Stimulated activated CD8-positive, alpha-beta memory T cell treated with anti-CD3 and anti-CD28 coated beads, Interleukin-15, amount 100 ng/mL, for 48 hours (primary cell): ENCODE data around the gene DDI2.

Experiments used
- DNase-seq, 2 donors: peaks; one replicate each; pipeline ENCODE4 v3.0.0-alpha.2; 2020; ENCODE audit warnings: low read depth in 2 of 2

The DDI2 gene

DNA sequence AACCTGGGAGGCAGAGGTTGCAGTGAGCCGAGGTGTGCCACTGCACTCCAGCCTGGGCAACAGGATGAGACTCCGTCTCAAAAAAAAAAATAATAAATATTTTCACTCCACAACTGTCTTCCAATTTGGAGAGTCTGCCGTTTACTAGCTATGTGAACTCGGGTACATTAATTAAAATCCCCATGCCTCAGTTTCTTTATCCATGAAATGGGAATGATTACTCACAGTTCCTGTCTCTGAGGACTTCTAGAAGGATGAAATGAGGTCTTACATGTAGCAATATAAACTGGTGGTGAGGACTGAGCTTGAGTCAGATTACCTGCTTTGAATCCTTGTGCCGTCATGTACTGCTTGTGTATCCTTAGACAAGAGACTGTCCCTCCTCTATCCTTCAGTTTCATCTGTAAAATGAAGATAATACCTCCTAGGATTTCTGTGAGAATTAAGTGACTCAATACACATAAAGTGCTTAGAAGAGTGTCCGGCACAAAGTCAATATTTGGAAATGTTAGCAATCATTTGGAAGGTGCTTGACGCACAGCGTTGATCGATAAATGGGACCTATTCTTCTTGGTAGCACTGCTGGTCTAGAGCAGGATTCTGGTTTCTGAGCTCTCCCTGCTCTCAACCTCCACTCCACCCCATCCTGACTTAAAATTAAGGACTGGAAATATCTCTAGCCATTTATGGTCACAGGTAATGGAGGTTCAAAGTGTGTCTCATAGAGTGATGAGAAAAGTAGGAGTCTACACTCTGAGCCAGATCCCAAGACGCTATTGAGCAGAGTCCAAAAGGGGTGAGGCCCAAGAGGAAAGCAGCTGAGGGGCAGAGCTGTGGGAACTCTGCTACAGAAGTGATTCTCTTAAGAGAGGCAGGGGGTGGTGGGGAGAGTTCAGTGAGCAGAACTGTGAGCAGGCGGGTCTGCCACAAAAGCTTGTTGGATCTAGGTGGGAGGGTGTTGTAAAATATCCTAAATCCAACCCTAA, 11.6 kb upstream of the DDI2 start:
- no peak for DNase-seq

DNA sequence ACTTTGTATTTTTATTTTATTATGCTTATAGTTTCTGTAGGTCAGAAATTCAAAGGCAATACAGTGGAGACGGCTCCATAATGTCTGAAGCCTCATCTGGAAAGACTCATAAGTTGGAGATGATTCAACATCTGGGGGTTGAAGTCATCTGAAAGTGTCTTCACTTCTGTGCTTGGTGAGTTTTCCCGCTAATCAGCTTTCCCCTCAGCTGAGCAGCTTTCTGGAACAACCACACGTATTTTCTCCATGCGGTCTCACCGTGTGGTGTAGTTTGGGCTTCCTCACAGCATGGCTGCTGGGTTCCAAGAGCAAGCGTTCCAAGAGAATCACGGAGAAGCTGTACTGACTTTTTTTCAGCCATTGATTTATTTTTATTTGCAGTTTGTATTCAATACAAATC, 7.6 kb upstream of the DDI2 start:
- no peak for DNase-seq

DNA sequence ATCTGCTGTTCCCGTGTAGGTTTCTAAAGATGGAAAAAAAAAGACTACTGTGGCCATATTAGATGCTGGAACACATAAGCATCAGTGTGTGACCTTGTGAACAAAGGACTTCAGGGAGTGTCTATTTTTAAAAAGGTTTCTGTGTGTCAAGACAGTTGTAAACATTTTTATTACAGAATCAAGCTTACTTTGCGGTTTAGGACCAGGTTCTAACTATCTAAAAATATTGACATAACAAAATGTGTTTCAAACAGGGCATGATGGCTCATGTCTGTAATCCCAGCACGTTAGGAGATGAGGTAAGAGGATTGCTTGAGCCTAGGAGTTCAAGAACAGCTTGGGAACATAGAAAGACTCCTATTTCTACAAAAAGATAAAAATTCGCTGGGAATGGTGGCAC, 7.1 kb upstream of the DDI2 start:
- no peak for DNase-seq

DNA sequence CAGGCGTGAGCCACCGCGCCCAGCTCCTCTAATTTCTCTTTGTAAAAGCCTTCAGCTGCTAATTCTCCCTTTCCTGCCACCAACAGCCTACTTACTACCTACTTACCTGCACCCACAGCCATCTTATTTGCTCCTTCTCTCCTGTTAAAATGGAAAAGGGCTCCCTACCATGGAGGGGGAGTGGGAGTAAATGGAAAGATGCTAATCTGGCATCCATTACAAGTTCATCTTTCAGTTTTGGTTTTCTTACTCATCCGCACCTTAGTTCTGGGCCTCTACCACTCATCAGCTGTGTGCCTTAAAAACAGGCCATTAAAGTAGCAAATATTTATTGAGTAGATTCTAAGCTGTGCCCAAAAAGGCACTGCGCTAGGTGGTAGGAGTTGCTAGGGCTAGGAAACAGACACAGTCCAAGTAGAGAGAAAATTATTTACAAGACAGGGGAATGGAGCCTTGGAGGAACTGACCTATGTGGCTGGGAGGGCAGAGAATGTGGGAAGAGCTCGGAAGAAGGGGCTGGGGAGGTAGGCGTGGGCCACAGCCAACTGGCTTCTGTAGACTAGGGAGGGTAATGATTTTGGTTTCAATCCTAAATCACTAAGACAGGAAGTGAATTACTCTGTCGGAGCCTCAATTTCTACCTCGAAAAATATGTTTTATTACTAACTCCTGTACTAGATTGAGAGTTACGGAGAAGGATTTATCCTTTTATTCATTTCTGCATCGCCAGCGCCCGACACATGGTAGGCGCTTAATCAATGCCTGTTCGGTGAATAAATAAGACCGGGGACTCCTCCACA, 685 bp upstream of the DDI2 start:
- no peak for DNase-seq

DNA sequence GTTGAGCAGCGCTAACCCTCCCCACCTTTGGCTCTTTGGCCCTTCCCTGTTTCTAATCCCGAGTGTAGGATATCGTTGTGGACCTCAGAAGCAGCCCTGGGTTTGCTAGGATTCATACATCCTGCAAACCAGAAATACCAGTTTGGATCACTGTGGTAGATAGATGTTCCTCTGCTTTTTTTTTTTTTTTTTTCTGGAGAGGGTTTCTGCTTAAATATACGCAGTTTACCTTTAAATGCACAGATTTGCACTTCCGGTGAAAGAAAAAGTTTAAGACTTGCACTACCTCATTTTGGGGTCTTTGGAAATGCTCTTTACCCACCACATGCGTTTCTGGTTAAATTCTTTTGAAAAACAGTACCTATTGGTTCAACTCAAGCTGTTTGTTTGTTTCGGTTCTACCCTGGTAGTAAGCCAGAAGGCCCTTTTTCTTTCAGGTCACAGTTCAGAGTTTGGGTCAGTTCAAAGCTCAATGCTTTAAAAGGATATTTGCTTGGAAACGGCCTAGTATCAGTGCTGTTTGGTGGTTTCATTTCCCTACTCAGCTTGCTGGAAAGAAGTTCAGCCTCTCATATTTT, 908 bp downstream of the DDI2 start:
- DNase-seq: no peak

DNA sequence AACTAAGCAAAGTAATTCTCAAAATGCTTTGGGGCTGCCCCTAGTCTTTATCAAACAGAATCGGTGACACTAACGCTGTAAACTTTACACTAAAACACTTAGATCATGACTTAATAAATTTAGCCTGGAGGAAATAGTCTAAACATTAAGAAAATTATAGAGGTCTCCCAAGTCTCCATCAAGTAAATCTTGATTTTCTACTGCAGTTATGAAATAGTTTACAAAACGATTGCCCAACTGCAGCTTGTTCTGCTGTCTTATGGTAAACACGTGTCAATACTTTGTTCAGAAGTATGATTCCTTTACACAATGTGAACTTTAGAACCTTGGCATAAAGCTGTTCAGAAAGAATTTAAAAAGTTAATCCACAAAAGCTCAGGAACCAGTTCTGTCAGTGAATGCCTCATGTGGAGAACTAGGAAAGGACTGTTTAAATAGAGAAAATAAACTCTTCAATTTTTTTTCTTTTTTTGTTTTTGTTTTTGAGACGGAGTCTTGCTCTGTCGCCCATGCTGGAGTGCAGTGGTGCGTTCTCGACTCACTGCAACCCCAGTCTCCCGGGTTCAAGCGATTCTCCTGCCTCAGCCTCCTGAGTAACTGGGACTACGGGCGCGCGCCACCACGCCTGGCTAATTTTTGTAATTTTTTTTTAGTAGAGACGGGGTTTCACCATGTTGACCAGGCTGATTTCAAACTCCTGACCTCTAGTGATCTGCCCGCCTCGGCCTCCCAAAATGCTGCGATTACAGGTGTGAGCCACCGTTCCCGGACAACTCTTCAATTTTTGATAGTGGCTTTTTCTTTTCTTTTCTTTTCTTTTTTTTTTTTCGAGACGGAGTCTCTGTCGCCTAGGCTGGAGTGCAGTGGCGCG, 1.6 kb downstream of the DDI2 start:
- no peak for DNase-seq

DNA sequence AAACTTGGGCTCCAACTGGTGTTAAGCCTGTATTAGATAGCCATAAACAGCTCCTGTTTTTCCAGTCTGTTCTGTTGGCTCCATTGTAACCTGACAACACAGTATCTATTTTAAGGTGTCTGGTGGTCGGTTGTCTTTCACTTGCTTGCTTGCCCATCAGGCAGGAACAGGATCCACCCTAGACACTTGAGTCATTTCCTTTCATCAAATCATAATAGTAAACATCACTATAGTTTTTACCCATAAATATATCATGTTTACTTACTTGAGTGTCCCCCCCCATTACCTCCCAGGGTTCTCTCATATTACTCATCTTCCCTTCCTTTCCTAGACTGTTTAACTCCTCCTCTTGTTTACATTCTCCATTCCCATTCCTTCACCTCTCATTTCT, 2.9 kb downstream of the DDI2 start:
- no peak for DNase-seq

DNA sequence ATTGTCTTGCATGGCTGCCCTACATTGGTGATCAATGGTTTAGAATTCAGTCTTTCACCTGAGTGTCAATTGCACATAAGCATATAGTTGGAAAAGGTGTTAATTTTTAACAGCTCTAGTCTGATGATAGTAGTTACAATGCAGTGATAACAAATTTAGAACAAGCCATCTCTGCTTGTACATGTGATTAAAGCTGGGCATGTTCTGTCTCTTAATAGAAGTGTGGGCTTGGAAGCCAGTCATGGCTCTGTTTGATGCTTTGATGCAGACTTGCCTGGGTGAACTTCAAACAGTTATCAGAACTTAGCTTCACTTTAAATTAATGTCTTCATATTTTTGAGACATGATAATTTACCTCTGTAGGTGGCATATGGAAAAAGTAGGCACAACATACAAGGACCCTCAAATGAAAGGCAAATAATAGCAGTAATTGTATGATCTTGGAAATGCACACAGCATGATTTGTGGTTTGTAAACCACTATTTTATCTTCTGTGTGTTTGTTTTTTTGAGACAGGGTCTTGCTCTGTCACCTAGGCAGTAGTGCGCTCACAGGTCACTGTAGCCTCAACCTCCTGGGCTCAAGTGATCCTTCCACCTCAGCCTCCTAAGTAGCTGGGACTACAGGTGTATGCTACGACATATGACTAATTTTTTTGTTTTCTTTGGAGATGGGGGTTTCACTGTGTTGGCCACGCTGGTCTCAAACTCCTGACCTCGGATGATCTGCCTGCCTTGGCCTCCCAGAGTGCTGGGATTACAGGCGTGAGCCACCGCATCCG, 3.8 kb downstream of the DDI2 start:
- DNase-seq: no peak

DNA sequence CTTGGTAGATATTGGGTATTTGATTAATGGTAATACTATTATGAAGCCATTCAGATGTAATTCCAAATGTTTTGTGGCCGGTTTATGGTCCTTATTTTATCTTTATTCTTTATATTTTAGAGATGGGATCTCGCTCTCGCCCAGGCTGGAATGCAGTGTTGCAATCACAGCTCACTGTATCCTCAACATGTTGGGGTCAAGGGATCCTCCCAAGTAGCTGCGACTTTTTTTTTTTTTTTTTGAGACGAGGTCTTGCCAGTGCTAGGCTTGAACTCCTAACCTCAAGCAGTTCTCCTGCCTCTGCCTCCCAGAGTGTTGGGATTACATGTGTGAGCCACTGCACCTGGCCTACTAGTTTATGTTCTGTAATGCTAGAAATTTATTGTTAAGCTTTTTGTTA, 4.7 kb downstream of the DDI2 start:
- no peak for DNase-seq

DNA sequence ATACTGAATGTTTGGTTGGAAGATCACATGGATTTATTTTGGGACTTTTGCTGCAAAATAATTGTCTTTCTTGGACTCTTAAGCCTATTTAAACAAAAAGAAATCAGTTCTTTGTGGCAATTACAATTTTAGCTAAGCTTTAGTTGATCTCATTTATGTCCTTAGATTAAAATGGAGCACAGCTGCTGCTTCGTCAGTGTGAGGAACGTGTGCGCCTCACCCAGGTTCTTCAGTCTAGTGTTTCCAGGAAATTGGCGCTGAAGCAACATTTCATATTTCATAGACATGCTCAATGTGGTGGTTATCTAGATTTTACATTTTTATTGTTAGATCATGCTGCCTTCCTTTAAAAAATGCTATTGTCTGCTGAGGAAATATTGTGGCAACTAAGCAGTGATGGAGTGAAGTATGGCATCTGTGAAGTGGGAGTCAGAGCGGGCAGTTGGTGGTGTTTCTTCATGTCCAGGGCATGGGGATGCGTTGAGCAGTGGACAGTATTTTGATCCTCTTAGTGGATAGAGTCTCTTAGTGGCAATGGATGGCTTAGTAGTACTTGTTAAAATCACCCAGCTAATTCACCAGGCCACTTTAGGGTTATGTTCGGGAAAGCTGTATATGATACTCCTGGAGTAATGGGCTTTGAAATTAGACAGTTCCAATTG, 5.6 kb downstream of the DDI2 start:
- DNase-seq: no peak

DNA sequence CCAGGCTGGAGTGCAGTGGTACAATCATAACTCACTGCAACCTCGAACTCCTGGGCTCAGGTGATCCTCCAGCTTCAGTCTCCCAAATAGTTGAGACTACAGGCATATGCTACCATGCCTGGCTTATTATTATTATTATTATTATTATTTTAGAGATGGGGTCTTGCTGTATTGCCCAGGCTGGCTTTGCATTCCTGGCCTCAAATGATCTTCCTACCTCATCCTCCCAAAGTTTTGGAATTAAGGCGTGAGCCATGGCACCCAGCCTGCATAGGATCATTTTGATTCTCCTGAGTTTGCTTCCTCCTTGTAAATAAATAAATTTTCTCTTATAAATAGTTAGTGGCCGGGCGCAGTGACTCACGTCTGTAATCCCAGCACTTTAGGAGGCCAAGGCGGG, 6.2 kb downstream of the DDI2 start:
- no peak for DNase-seq

DNA sequence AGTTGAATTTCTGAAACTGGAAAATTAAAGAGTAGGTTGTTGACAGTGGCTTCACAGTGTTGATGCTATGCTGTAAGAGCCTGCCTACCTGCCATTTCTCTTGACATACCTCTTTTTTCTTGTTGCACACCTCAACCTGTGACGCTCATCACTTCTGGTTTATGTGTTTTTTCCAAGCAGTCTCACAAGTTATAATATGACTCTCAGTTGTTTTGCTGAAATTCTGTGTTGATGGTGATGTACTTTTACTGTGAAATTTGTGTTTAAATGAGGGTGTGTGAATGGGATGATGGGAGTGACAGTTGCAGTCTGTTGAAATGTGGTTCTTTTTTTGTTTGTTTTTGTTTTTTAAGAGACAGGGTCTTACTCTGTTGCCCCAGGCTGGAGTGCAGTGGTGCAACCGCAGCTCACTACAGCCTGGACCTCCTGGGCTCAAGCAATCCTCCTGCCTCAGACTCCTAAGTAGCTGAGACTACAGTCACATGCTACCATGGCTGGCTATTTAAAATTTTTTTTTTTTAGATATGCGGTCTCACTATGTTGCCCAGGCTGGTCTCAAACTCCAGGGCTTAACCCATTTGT, 7.0 kb downstream of the DDI2 start:
- no peak for DNase-seq

DNA sequence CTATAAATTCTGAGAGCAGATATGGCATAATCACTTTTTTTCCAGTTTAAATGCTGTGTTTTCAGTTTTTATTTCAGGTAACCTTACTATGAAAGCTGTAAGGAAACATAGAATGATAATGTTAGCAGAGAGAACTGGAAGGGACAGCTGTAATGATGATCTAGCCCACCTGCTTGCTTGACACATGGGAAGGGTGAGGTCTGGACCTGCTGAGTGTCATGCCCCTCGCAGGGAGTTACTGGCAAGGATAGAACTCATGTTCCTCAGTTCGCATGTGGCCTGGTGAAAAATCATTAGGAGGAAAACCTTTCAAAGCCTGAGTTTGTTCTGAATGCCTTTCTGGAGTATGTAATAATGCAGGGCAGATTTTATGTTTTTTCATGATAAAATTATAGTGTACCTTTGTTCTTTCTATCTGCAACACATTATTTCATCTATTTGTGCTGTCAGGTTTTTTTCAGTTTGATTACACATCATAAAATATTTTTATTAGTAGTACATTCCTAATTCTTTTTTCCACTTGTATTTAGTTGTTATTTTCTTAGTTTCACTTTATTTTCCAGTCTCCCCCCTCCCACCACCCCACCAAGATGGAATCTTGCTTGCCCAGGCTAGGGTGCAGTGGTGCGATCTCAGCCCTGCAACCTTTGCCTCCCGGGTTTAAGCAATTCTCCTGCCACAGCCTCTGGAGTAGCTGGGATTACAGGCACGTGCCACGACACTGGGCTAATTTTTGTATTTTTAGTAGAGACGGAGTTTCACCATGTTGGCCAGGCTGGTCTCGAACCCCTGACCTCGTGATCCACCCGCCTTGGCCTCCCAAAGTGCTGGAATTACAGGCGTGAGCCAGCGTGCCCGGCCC, 8.0 kb downstream of the DDI2 start:
- no peak for DNase-seq

DNA sequence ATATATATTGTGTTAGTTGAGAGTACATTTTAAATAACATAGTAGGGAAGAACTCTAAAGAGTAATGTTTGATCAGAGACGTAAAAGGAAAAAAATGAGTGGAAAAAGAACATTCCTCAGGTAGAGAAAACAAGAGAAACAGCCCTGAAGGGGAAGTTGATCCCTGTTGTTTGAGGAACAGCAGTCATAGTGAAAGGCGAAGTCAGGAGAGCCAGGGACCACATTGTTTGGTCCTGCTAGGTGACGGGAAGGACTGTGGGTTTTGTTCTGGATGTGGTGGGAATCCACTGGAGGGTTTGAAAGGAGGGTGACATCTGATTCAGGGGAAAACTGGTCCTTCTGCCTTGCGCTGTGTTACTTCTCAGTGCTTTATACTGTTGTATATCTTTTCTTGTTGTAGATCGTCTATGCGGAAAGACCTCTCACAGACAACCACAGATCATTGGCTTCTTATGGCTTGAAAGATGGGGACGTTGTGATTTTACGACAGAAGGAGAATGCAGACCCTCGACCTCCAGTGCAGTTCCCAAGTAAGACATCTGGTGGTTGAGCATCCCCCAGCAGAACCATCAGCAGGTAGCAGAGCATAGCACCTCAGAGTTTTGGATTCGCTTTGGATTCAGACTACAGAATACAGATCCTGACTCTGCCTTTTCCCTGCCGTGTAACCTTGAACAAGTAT, 9.2 kb downstream of the DDI2 start:
- DNase-seq: no peak

DNA sequence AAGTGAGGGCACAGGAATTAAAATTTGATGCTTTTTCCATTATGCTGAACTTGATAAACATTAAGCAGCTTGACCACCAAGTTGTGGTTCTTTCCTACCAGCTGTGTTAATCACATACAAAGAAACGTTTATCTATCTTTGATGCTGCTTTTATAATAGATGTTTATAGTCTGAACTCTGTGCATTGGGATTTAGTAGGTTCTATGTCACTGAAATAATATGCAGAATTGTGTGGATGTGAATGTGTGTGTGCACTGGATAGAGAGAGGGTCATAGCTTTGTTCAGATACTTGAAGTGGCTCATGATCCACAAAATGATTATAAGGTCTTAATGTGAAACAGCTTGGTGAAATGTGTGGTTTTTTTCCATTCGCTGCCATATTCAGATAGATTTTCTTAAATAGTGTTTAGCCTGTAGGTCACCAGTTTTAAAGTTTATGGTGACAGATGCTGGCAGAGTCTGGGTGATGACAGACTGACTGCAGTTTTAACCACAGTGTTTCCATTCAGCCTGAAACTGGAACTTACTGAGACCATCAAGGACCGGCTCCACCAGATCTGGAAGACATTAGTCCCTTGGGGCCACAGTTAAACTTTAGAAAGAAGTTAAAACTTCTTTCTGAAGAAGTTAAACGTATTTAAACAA, 10.2 kb downstream of the DDI2 start:
- DNase-seq: no peak

DNA sequence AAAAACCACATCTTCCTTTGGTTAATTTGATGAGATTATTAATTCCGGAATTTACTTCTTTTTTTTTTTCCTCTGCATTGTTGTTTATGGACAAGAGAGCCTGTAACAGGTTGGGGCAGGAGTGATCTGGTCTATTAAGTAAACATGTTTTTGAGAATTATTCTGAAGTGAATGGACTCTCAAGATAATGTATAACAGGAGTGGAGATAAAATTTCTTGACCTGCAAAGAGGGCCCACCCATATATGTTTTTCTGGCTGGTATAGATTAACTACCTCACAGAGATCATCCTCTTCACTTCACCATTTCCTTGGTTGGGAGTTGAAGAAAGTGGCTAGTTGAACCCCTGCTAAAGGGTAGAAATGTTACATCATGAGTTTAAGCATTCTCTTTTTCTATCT, 10.7 kb downstream of the DDI2 start:
- no peak for DNase-seq

DNA sequence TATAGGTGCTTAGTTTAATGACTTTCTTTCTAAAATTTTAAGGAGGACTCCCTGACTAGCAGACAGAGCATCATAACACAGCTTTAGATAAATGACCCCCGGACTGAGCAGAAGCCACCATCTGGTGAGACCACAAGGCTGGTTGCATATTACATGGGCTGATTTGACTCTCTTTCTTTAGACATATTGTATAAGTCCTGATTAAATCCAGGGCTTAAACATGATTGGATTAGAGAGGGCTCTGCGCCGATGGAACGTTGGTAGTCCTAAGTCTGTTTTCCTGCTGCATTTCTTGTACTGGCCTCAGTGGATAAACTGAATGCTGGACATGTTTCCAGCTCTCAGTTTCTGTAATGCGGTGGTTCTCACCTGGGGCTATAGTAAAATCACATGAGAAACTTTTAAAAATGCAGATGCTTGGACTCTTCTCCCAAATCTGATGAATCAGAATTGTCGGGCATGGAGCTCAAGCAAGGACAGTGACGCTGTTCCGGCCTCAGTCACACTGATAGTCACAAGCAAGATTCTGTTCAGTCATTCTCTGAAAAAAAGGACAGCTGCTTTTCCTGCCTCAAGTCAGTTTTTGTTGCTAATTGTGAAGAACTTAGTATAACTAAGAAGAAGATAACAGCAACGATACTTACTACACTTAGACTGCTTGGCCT, 16.6 kb downstream of the DDI2 start:
- no peak for DNase-seq
